Iris pigment epithelial cell (primary cell): ENCODE measurements around the gene GABRB3.

Experiments
- DNase-seq: peaks from one replicate; pipeline ENCODE4 v3.0.0-alpha.2; 2011; ENCODE audit warnings: low read depth

Gene GABRB3

DNA sequence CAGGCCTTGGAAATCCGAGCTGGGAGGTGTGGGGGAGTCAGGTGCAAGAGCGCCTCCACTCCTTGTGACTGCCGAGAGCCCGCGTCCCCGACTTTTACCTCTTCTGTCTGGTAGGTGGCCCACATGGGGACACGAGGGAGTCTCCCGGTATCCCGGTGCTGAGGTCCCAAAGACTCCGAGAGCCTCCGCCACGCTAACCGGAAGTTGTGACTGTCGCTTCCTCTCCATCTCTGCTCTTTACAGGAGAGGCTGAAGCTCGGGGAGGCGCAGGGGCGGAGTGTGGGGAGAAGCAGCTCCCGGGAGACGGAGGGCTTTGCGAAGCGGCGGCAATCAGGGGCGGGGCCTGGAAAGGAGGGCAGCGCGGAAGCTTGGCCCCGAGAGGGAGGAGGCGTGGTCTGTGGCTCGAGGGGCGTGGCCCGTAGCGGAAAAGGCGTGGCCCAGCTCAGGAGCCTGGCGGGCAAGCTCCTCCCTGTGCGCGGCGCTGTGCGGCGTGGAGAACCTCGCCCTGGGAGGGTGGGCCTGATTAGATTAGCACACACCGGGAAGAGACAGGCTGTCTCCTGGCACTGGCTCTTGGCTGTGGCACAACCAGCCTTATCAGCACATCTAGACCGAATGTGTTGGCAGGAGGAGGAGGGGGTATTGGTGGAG lies 143.9 kb downstream of the GABRB3 start:
- no peak for DNase-seq

GRCh38 chr15:26628071-26628470 lies 144.8 kb downstream of the GABRB3 start:
- no peak for DNase-seq

- DNase-seq, result no peak
Observed at GRCh38 chr15:26624128-26624527, 148.7 kb downstream of the GABRB3 start.

DNA sequence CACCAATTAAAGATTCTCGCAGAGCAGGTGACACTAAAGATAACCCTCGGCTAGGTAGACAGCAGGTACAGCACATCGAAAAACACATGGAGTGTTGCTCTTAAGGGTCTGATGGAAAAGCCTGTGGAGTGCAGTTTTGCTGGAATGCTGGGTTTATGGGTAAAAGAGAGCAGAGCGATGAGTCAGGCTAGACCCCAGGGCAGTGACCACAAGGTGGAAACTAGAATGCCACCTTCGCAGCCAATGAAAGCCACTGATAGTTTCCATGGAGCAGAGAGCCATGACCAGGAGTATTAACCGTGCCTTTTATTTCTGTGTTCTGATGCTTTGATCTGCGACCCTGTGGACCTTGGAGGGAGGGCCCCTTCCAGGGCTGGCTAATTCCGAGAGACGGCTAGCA lies 149.8 kb downstream of the GABRB3 start:
- DNase-seq, result no peak

DNA sequence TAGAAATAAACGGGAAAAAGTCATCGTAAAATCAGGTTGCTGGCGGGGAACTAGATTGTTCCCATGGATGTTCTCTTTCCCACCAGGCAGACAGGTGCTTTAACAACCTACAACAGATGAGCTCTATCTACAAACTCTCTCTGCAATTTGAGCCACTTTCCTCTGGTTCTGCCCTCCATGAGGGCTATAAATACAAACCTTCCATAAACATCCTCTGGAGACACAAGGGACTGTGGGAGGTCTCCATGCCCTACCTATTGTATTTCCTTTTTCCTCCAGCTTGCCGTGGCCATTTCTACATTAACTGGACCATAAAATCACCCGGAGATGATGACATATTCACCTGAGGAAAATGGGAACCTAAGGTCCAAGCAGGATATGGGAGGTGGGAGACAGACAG lies 151.1 kb downstream of the GABRB3 start:
- DNase-seq, result no peak

GRCh38 chr15:26620528-26621458 lies 152.1 kb downstream of the GABRB3 start:
- no peak for DNase-seq

DNA sequence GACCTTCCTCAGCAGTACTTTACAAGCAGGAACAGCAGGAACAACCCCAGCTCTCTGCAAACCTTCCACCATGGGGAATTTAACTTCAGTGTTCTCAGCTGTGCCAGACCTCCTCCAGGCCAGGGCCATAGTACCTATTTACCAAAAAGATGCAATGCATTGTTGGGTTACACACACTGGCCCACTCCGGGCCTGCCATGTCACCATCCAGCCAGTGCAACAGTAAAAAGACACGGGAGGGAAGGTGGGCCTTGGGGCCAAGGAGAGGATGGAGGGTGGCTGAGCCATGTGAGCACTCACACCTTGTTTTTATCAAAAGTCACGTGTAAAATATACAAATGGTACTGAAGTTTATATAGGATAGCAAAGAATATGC lies 157.0 kb downstream of the GABRB3 start:
- DNase-seq, result no peak

DNA sequence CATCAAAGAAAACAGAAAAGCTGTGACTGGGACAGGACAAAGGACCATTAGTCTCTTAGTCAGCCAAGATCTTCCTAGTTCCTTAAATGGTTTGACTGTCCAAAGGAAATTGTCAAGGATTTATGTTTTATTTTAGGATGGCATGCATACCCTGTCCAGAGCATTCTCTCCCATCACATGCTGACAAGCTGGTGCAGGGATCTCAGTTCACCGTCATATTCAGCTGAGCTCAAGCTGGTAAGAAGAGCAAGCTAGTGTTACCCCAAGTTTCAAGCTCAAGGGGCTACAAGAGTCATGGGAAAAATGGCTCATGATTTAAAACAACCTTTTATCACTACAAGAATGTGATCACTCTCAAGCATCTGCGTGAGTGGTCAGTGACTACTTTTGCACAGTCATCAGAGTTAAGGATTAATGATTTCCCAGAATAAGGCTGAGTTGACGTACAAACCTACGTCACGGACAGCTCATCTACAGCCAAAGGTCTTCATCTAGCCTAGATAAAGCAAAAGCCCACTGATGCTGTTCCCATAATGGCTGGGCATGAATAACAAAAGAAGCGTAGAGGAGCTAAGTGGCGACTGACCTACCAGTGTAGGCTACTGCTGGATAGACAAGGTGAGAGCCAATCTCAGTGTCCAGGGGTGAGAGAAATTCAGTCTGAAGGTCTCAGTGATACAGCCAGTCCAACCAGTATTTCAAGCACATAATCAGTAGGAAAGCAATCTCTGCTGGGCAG lies 157.5 kb downstream of the GABRB3 start:
- no peak for DNase-seq

GRCh38 chr15:26614734-26615133 lies 158.1 kb downstream of the GABRB3 start:
- DNase-seq, result no peak

GRCh38 chr15:26598704-26599103 lies 174.2 kb downstream of the GABRB3 start:
- no peak for DNase-seq

GRCh38 chr15:26595611-26596010 lies 177.3 kb downstream of the GABRB3 start:
- DNase-seq, result no peak

DNA sequence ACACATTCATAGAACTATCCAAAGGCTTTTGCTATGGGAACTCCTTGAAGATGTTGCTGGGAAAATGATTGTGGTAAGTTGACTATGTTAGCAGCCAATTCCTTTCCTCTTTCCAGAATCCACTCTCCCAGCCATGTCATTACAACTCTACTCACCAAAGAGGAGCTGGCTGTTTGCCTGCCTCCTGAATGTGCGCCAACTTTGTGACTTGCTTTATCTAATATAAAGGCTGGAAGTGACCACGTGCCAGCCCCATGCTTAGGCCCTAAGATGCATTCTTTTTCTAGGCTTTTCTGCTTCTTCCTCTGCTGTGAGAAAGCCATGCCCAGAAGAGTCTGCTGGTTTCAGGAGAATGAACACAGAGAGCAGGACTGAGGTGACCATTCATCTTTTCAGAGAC lies 182.2 kb downstream of the GABRB3 start:
- no peak for DNase-seq

GRCh38 chr15:26582840-26583239 lies 190.0 kb downstream of the GABRB3 start:
- DNase-seq, result no peak

GRCh38 chr15:26580943-26581342 lies 191.9 kb downstream of the GABRB3 start:
- DNase-seq, result no peak

GRCh38 chr15:26572602-26573350 lies 200.1 kb downstream of the GABRB3 start:
- DNase-seq, result no peak

GRCh38 chr15:26571346-26571745 lies 201.5 kb downstream of the GABRB3 start:
- no peak for DNase-seq

- DNase-seq, result no peak
Observed at GRCh38 chr15:26565542-26565941, 207.3 kb downstream of the GABRB3 start.

GRCh38 chr15:26564361-26564760 lies 208.5 kb downstream of the GABRB3 start:
- DNase-seq, result no peak

- no peak for DNase-seq
Observed at GRCh38 chr15:26562336-26562735, 210.5 kb downstream of the GABRB3 start.

- no peak for DNase-seq
Observed at GRCh38 chr15:26561896-26562295, 211.0 kb downstream of the GABRB3 start.

DNA sequence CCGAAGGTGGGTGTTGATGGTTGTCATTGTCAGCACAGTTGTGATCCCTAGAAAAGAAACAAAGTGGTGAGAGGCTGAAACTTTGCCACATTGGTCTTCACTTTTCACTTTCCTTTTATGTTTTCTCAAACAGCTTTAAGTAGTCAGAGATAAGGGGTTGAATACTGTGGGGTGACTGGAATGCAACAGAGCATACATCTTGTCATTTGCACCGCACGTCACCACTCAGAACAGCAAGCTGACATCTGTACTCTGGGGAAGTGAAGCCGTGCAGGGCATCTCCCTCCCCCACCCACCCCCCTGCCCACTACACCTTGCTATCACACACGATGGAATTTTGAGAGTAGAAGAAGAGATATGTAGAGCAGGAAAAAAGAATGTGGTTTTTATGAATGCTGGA lies 211.7 kb downstream of the GABRB3 start:
- DNase-seq, result no peak

- DNase-seq, result no peak
Observed at GRCh38 chr15:26555898-26556297, 217.0 kb downstream of the GABRB3 start.
